NCI-H1417 treated with DMSO at 0.1 percent for 48 hours (cell line): ENCODE measurements around the gene SCAMP4.

ENCODE experiments used
- DNase-seq: peaks from one replicate; lab custom pipeline; 2025; lab: John Stamatoyannopoulos, UW

SCAMP4 gene

DNA sequence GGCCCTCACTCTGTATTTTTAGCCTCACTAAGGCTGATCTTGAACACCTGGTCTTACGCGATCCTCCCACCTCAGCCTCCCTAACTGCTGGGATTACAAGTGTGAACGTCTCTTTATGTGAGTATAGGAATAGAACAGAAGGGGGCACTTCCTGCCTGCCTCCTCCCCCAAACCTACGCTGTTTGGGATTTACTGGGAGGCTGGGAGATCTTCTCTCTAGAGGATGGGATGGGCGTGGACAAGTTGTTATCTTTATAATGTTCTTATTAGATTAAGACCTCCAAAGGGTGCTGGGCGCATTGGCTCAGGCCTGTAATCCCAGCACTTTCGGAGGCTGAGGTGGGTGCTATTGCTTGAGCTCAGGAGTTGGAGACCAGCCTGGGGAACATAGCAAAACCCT is 32.9 kb downstream of the SCAMP4 start:
- DNase-seq: no peak

- no peak for DNase-seq
These were observed 36.2 kb downstream of the SCAMP4 start, which contains the start of gene CSNK1G2 for GRCh38 chr19:1941146-1942077. TSS of gene CSNK1G2 (plus strand) at chr19:1941172. CDS start at chr19:1969773, 28,601 bp downstream.

- DNase-seq: no peak
These were observed 37.1 kb downstream of the SCAMP4 start for GRCh38 chr19:1942078-1942933.

DNA sequence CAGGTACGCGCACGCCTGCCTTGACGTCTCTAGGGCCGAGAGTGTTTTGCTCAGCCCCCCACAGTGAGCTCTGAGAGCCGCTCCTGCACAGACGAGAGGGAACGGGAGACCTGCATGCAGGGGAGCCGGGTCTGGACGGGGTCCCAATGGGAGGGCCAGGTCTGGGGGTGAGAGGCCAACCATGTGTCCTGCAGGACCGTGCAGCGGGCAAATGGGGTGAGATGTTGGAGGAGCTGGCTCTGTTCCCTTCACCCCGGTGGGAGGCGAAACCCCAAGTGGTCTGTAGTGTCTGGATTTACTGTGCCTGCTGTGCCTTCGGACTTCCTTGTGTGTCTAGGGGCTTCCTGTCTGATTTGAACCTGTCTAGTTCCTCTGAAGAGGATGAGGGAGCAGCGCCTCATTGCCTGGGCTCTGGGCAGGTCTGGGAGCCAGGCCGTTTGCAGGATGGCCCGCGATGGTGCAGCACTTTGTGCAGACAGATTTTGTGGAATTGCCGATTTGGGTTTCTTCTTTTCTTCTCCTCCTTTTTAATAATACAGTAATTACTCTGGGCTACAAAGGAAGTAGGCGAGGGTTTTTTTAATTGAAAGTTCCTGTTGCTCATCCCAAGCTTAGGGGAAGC is 37.8 kb downstream of the SCAMP4 start:
- DNase-seq: no peak

DNA sequence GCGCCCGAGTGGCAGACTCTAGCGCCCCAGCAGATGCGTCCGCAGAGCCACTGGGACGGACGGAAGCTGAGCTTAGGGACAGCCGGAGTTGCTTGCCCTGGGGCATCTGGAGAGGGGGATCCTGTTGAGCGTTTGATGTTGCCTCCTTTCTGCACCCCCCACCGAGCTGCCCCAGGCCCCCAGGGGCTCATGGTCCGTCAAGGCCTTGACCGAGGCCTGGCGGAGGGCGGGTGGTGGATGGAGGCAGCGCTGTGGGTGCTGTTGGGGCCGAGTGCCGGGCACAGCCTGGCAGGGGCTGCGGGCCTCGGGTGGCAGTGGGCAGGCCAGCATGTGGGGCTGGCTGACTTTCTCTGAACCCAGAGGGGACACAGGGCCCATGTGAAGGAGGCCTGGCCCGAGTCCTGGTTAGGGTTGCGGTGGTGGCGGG is 38.5 kb downstream of the SCAMP4 start:
- DNase-seq: no peak

GRCh38 chr19:1944088-1944915 is 39.1 kb downstream of the SCAMP4 start:
- DNase-seq: no peak

- DNase-seq: no peak
These were observed 39.8 kb downstream of the SCAMP4 start for GRCh38 chr19:1944916-1945561.

DNA sequence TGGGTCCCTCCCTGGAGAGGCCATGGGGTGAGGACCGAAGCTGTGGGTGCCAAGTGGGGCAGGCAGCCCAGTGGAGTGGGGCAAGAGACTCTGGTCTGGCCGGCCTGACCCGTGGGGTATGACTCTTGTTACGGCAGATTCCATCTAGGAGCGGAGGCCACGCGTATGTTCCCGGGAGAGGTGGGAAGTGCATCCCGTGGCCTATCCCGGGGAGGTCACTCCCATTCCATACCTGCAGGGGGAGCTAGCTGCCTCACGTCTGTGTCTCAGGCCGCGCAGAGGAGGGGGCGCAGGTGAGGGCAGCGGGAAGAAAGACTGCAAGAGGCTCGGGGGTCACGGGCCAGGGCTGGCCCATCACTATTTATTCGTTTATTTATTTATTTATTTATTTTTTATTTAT is 40.7 kb downstream of the SCAMP4 start:
- no peak for DNase-seq

- DNase-seq: no peak
These were observed 42.5 kb downstream of the SCAMP4 start for GRCh38 chr19:1947651-1948209.

GRCh38 chr19:1949304-1950101 is 44.3 kb downstream of the SCAMP4 start:
- DNase-seq: no peak

DNA sequence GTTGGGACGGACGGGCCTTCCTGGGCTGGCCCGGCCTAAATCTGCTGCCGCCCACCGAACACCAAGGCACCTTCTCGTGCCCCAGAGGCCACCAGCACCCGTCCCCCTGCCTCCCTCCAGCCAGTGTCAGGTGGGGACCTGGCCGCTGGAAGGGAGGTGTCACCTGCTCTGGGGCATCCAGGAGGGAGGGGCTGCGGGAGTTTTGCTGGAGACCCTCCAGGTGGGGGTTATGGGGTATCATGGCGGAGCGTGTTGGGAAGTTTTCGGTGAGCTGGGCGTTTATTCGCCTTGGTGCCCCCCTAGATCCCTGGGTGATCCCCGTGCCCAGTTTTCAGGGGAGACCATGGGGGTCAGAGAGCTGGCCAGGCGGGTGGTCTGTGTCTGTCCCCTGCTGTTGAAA is 45.4 kb downstream of the SCAMP4 start:
- DNase-seq: no peak

GRCh38 chr19:1952635-1953034 is 47.4 kb downstream of the SCAMP4 start:
- no peak for DNase-seq

GRCh38 chr19:1953037-1953436 is 47.8 kb downstream of the SCAMP4 start:
- DNase-seq: no peak

- DNase-seq: no peak
These were observed 48.4 kb downstream of the SCAMP4 start for GRCh38 chr19:1953441-1954094.

DNA sequence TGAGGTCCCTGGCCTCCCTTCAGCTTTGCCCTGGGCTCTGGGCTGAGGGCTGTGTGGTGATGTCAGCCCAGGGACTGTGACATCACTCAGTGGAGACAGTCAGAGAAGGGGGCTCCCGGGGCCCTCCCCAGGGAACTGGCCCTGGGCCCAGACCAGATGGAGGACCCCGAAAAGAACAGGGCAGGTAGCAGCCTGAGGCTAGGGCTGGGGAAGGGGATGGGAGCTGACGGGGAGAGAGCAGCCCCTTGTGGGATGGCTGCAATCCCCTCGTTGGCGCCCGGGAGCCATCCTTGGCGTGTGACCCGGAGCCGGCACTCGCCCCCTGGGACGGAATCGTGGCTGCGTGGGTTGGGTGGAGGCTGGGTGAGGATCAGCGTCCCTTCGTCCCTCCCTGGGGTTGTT is 49.3 kb downstream of the SCAMP4 start:
- DNase-seq: no peak

DNA sequence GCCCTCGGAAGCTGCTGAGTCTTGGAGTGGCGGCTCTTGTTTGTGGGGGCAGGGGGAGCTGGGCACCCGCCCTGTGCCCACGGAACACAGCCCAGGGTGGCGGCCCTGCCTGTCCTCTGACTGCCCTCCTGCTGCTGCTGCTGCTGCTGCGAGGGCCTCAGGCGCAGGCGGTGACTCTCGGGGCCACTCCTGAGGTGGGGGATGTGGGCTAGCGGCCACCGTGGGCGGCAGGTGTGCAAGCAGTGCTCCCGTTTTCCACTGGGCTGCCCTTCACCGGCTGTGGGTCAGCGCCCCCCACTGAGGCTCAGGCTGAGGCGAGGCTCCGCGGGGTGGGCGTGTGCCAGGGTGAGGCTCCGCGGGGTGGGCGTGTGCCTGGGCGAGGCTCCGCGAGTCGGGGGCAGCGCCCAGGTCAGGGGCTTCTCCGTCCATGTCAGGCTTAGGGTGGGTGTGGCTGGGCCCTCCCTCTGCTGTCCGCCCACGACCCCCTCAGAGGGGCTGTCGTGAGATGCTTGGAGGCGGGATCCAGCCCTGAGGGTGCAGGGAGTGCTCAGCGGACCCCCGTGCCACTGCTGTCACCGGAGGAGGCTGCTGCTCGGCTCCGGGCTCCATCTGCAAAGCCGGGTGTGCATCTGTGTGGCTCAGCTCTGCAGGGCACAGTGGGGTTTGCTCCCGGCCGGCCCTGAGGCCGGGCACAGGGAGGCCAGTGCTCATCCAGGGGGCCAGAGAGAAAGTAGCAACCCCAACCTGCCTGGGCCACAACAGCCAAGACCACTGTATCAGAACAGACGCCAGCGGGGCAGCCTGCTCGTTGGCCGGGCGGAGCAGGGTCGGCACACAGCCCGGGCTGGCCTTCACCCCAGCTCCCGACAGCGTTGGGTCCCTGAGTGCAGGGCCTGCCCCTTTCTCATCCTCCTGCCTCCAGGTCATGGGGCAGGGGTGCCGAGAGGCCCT is 50.2 kb downstream of the SCAMP4 start:
- no peak for DNase-seq

- no peak for DNase-seq
These were observed 50.9 kb downstream of the SCAMP4 start for GRCh38 chr19:1956122-1956494.

DNA sequence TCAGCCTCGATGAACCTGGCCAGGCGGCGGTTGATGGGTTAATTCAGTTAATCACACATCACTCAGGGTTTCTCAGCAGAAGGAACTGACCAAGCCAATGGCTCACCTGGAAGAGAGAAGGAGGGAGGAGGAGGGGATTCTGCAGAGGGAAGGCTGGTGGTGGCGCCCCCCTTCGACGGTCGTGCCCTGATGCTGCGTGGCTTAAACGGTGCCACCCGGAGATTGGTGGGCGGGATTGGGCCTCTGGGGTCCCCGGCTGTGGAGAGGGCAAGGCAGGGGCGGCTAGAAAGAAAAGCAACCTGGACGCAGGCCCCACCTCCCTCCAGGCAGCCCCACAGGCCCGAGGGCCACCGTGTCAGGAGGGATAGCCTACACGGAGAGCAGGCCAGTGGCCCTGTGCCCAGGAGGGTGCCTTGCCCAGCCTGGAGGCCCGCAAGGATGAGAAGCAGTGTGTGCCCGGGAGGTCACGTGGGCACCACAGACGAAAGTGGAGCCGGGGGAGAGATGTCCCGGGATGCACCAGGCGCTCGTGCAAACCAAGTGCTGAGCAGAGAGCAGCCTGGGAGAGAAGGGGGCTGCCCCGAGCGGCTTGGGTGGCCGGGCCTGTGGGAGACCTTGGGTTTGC is 51.8 kb downstream of the SCAMP4 start:
- DNase-seq: no peak
